GM21367 (cell line): Measurements from ENCODE around the gene CDH13.

Source experiments
- ATAC-seq: cut with Tn5 transposase; IDR thresholded peaks from one replicate; pipeline ENCODE4 v1.9.1; 2021; ENCODE audit not compliant: unreplicated experiment

Gene CDH13

GRCh38 chr16:83328936-83329335, 702.2 kb downstream of the CDH13 start:
- ATAC-seq: no peak

GRCh38 chr16:83329441-83329840, 702.7 kb downstream of the CDH13 start:
- ATAC-seq: no peak

- no peak for ATAC-seq
Measured at GRCh38 chr16:83330251-83330650, 703.5 kb downstream of the CDH13 start.

- no peak for ATAC-seq
Measured at GRCh38 chr16:83335076-83335475, 708.3 kb downstream of the CDH13 start.

- no peak for ATAC-seq
Measured at GRCh38 chr16:83336603-83337002, 709.8 kb downstream of the CDH13 start.

- ATAC-seq: no peak
Measured at GRCh38 chr16:83338138-83338537, 711.4 kb downstream of the CDH13 start.

GRCh38 chr16:83338941-83339340, 712.2 kb downstream of the CDH13 start:
- no peak for ATAC-seq

- ATAC-seq: no peak
Measured at GRCh38 chr16:83343935-83344366, 717.2 kb downstream of the CDH13 start.

GRCh38 chr16:83345846-83346640, 719.3 kb downstream of the CDH13 start:
- ATAC-seq: no peak

- no peak for ATAC-seq
Measured at GRCh38 chr16:83348991-83349390, 722.2 kb downstream of the CDH13 start.

- no peak for ATAC-seq
Measured at GRCh38 chr16:83350481-83350880, 723.7 kb downstream of the CDH13 start.

GRCh38 chr16:83351846-83352245, 725.1 kb downstream of the CDH13 start:
- ATAC-seq: no peak

- ATAC-seq: no peak
Measured at GRCh38 chr16:83353241-83353640, 726.5 kb downstream of the CDH13 start.

GRCh38 chr16:83354015-83354414, 727.2 kb downstream of the CDH13 start:
- ATAC-seq: no peak

- ATAC-seq: no peak
Measured at GRCh38 chr16:83355570-83356218, 728.9 kb downstream of the CDH13 start.

GRCh38 chr16:83356266-83356665, 729.5 kb downstream of the CDH13 start:
- no peak for ATAC-seq

- no peak for ATAC-seq
Measured at GRCh38 chr16:83356986-83357385, 730.2 kb downstream of the CDH13 start.

- ATAC-seq: no peak
Measured at GRCh38 chr16:83363521-83363920, 736.8 kb downstream of the CDH13 start.

GRCh38 chr16:83365166-83365565, 738.4 kb downstream of the CDH13 start:
- no peak for ATAC-seq

GRCh38 chr16:83366228-83366627, 739.5 kb downstream of the CDH13 start:
- no peak for ATAC-seq

GRCh38 chr16:83374979-83375378, 748.2 kb downstream of the CDH13 start:
- ATAC-seq: no peak

GRCh38 chr16:83389751-83390150, 763.0 kb downstream of the CDH13 start:
- no peak for ATAC-seq
